GM12878 (cell line): ENCODE results near the gene ERMARD. TPM values are rescaled to one million over a fixed set of nuclear protein-coding genes. Genes with fewer than 3 reads are reported as not detected.

ENCODE experiments used
- ATF7 ChIP-seq: fragments of 450-650 bp; IDR thresholded peaks from 2 replicates; pipeline ENCODE4 v1.6.1; 2016; ENCODE audit warnings: low read depth, mild to moderate bottlenecking
- BCLAF1 ChIP-seq: fragments of 450-650 bp; IDR thresholded peaks from 2 replicates; pipeline ENCODE4 v1.6.1; 2017; ENCODE audit warnings: antibody characterized with exemption, mild to moderate bottlenecking, moderate library complexity
- MTA2 ChIP-seq: fragments of 450-650 bp; IDR thresholded peaks from 2 replicates; pipeline ENCODE4 v1.6.1; 2016; ENCODE audit warnings: low read depth, mild to moderate bottlenecking, moderate library complexity
- SUPT20H ChIP-seq: IDR thresholded peaks from 2 replicates; pipeline ENCODE4 v1.6.1; 2011; ENCODE audit warnings: low read depth, mild to moderate bottlenecking, low read length, moderate library complexity, borderline replicate concordance; ENCODE audit not compliant: control insufficient read depth
- YBX1 ChIP-seq: fragments of 450-650 bp; IDR thresholded peaks from 2 replicates; pipeline ENCODE4 v1.6.1; 2016; ENCODE audit warnings: antibody characterized with exemption
- polyA plus RNA-seq, 11 experiments: library from polyadenylated mRNA; depleted of rRNA in 4 of 11; unstranded in 6 of 11; stranded (reverse) in 5 of 11; fragments of >200 nt; fragmentation: Nextera tagmentation in 4 of 11; fragmentation: Illumina TruSeq in 1 of 11; extraction: Ambion mirVana in 4 of 11; extraction: Trizol in 1 of 11; gene quantifications; 1 replicate in 1 of 11; 2 replicates in 10 of 11; pipeline versions ENCODE4 v1.2.1 to v1.2.3, GENCODE V29; 2011 to 2016; ENCODE audit warnings: inconsistent platforms in 2 of 11, missing spikeins in 2 of 11, low read depth in 1 of 11
- total RNA-seq, 4 experiments: library from RNA; depleted of rRNA in 3 of 4; stranded (reverse); fragments of >200 nt in 3 of 4; fragmentation: Illumina TruSeq in 1 of 4; extraction: Trizol in 1 of 4; gene quantifications; 2 replicates each; pipeline versions ENCODE4 v1.2.1 to v1.2.3, GENCODE V29; 2013 to 2021
- TF ChIP-seq, protein P1 (sequence below): fragments of 450-650 bp; IDR thresholded peaks from 2 replicates; pipeline ENCODE4 v1.6.1; 2017; ENCODE audit warnings: mild to moderate bottlenecking, moderate library complexity

Gene ERMARD
- total and polyA plus RNA-seq, 10 of the 15 experiments (the other 5 are each of a cell fraction or from before 2014, with no cell fraction given) = 24.4 to 63.3 (median 34.1) TPM

- no peak for TF ChIP-seq BCLAF1
- TF ChIP-seq, protein P1, sequence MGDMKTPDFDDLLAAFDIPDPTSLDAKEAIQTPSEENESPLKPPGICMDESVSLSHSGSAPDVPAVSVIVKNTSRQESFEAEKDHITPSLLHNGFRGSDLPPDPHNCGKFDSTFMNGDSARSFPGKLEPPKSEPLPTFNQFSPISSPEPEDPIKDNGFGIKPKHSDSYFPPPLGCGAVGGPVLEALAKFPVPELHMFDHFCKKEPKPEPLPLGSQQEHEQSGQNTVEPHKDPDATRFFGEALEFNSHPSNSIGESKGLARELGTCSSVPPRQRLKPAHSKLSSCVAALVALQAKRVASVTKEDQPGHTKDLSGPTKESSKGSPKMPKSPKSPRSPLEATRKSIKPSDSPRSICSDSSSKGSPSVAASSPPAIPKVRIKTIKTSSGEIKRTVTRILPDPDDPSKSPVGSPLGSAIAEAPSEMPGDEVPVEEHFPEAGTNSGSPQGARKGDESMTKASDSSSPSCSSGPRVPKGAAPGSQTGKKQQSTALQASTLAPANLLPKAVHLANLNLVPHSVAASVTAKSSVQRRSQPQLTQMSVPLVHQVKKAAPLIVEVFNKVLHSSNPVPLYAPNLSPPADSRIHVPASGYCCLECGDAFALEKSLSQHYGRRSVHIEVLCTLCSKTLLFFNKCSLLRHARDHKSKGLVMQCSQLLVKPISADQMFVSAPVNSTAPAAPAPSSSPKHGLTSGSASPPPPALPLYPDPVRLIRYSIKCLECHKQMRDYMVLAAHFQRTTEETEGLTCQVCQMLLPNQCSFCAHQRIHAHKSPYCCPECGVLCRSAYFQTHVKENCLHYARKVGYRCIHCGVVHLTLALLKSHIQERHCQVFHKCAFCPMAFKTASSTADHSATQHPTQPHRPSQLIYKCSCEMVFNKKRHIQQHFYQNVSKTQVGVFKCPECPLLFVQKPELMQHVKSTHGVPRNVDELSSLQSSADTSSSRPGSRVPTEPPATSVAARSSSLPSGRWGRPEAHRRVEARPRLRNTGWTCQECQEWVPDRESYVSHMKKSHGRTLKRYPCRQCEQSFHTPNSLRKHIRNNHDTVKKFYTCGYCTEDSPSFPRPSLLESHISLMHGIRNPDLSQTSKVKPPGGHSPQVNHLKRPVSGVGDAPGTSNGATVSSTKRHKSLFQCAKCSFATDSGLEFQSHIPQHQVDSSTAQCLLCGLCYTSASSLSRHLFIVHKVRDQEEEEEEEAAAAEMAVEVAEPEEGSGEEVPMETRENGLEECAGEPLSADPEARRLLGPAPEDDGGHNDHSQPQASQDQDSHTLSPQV = no peak
- no peak for TF ChIP-seq MTA2
- TF ChIP-seq YBX1 = no peak
- no peak for TF ChIP-seq ATF7
- TF ChIP-seq SUPT20H = no peak
Measured at GRCh38 chr6:169824848-169825557, 73.6 kb downstream of the ERMARD start (continued).
